Measurements from ENCODE around the gene ZRANB1.

The ZRANB1 gene

GRCh38 chr10:124949543-124949942 is 7.6 kb downstream of the ZRANB1 start:
- peaks cover 22% of the 10 kb centered on the region for H3K36me3 ChIP-seq
- H3K9me3 ChIP-seq: no peaks in the 10 kb centered on the region
- H3K27ac ChIP-seq: no peak overlapping the region
- no peaks in the 10 kb centered on the region for H3K27me3 ChIP-seq
- TF ChIP-seq, protein P1, sequence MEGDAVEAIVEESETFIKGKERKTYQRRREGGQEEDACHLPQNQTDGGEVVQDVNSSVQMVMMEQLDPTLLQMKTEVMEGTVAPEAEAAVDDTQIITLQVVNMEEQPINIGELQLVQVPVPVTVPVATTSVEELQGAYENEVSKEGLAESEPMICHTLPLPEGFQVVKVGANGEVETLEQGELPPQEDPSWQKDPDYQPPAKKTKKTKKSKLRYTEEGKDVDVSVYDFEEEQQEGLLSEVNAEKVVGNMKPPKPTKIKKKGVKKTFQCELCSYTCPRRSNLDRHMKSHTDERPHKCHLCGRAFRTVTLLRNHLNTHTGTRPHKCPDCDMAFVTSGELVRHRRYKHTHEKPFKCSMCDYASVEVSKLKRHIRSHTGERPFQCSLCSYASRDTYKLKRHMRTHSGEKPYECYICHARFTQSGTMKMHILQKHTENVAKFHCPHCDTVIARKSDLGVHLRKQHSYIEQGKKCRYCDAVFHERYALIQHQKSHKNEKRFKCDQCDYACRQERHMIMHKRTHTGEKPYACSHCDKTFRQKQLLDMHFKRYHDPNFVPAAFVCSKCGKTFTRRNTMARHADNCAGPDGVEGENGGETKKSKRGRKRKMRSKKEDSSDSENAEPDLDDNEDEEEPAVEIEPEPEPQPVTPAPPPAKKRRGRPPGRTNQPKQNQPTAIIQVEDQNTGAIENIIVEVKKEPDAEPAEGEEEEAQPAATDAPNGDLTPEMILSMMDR (IDR thresholded peaks at IDR 0.05): no peak
- H3K4me1 ChIP-seq (ENCODE audit: control insufficient read depth in 1 of 2, insufficient read depth in 1 of 2, low read depth in 1 of 2, low read length in 1 of 2): peaks cover 6 to 9% of the 10 kb centered on the region in 2 experiments
- no peak overlapping the region for H3K4me3 ChIP-seq (ENCODE audit: low read depth in 1 of 2, low read length in 1 of 2)

DNA sequence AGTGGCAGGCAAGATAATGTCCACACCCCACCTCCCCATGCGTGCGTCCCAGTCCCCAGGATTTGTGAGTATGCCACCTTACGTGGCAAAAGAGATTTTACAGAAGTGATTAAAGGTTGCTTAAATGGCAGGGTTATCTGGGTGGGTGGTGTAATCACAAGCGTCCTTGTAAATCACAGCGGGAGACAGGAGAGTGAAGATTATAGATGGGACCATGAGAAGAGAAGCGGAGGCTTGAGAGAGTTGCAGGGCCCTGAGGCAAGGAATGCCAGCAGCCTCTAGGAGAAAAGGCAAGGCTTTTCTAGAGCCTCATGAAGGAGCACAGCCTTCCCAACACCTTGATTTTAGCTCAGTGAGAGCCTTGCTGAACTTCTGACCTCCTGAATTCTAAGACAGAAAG is 10.2 kb downstream of the ZRANB1 start:
- Histone ChIP-seq H3K4me1 (ENCODE audit: control insufficient read depth in 1 of 2, insufficient read depth in 1 of 2, low read depth in 1 of 2, low read length in 1 of 2) (peaks cover 12 to 13% of the 10 kb centered on the region in 2 experiments), H3K4me3 (ENCODE audit: low read depth in 1 of 2, low read length in 1 of 2) (no peak overlapping the region), H3K27me3 (no peaks in the 10 kb centered on the region), H3K36me3 (peaks cover 22% of the 10 kb centered on the region), H3K27ac (no peak overlapping the region), H3K9me3 (no peaks in the 10 kb centered on the region)
- TF ChIP-seq, protein P1 (IDR thresholded peaks at IDR 0.05): no peak

- H3K27me3 ChIP-seq: no peaks in the 10 kb centered on the region
Observed at GRCh38 chr10:124953421-124953820, 11.5 kb downstream of the ZRANB1 start.

GRCh38 chr10:124955243-124955642 is 13.3 kb downstream of the ZRANB1 start:
- Histone ChIP-seq H3K9me3 (no peaks in the 10 kb centered on the region), H3K27ac (peak overlapping the region; percentile 26), H3K4me3 (ENCODE audit: low read depth in 1 of 2, low read length in 1 of 2) (no peak overlapping the region), H3K4me1 (ENCODE audit: control insufficient read depth in 1 of 2, insufficient read depth in 1 of 2, low read depth in 1 of 2, low read length in 1 of 2) (peaks cover 35 to 37% of the 10 kb centered on the region in 2 experiments), H3K27me3 (no peaks in the 10 kb centered on the region), H3K36me3 (peaks cover 5% of the 10 kb centered on the region)
- TF ChIP-seq, protein P1 (IDR thresholded peaks at IDR 0.05): no peak

More at GRCh38 chr10:124953421-124953820, 11.5 kb downstream of the ZRANB1 start:
- H3K4me1 ChIP-seq (ENCODE audit: control insufficient read depth in 1 of 2, insufficient read depth in 1 of 2, low read depth in 1 of 2, low read length in 1 of 2): peaks cover 25 to 26% of the 10 kb centered on the region in 2 experiments
- peak overlapping the region; percentile 19 for H3K27ac ChIP-seq
- no peaks in the 10 kb centered on the region for H3K9me3 ChIP-seq
- H3K36me3 ChIP-seq: peaks cover 17% of the 10 kb centered on the region
- TF ChIP-seq, protein P1 (IDR thresholded peaks at IDR 0.05): no peak
- H3K4me3 ChIP-seq (ENCODE audit: low read depth in 1 of 2, low read length in 1 of 2): no peak overlapping the region

DNA sequence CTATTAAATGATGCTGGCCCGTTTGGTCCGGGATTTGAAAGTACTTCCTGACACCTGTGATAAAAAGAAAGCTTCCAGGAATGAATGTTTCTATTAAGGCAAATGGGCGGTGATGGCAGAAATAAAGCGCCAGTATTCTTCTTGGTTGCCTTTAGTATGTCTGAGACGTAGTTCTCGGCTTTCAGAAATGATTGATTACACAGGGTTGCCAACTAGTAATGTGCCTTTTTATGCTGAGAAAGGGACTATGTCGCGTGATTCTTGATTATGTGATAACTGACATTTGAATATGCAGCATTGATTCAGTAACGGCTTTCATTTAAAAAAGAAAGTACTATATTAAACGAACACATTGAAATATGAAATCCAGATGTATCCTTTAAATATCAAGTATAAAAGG is 13.9 kb downstream of the ZRANB1 start:
- peak overlapping the region; percentile 8 for H3K27ac ChIP-seq
- TF ChIP-seq, protein P1 (IDR thresholded peaks at IDR 0.05): no peak
- no peak overlapping the region for H3K4me3 ChIP-seq (ENCODE audit: low read depth in 1 of 2, low read length in 1 of 2)
- H3K9me3 ChIP-seq: no peaks in the 10 kb centered on the region
- no peaks in the 10 kb centered on the region for H3K27me3 ChIP-seq
- no peaks in the 10 kb centered on the region for H3K36me3 ChIP-seq
- peaks cover 35 to 37% of the 10 kb centered on the region in 2 experiments for H3K4me1 ChIP-seq (ENCODE audit: control insufficient read depth in 1 of 2, insufficient read depth in 1 of 2, low read depth in 1 of 2, low read length in 1 of 2)

- Histone ChIP-seq H3K27ac (peak overlapping the region; percentile 78), H3K9me3 (no peaks in the 10 kb centered on the region), H3K36me3 (no peaks in the 10 kb centered on the region), H3K4me3 (ENCODE audit: low read depth in 1 of 2, low read length in 1 of 2) (peak overlapping the region in 1 of 2 experiments; percentile 42), H3K4me1 (ENCODE audit: control insufficient read depth in 1 of 2, insufficient read depth in 1 of 2, low read depth in 1 of 2, low read length in 1 of 2) (peaks cover 35 to 37% of the 10 kb centered on the region in 2 experiments), H3K27me3 (no peaks in the 10 kb centered on the region)
- TF ChIP-seq, protein P1 (IDR thresholded peaks at IDR 0.05): no peak
Observed at GRCh38 chr10:124956764-124957163, 14.8 kb downstream of the ZRANB1 start.
